Panc1 (cell line): Measurements from ENCODE around the gene COQ10A.

ENCODE experiments used
- CTCF ChIP-seq: fragments of 450-650 bp; IDR thresholded peaks from 2 replicates; pipeline ENCODE4 v1.5.1; 2017; ENCODE audit warnings: mild to moderate bottlenecking
- POLR2AphosphoS5 ChIP-seq: IDR thresholded peaks from 2 replicates; pipeline ENCODE4 v1.6.1; 2012; ENCODE audit warnings: mild to moderate bottlenecking, low read depth, low read length, moderate library complexity
- REST ChIP-seq, 2 experiments: IDR thresholded peaks; 2 replicates each; pipeline ENCODE4 v1.6.1; 2011 to 2012; ENCODE audit warnings: low read depth in 2 of 2, control low read depth in 1 of 2, low read length in 1 of 2, mild to moderate bottlenecking in 1 of 2, moderate library complexity in 1 of 2; ENCODE audit not compliant: insufficient read depth in 1 of 2

GRCh38 chr12:56293795-56294194 lies 27.1 kb downstream of the COQ10A start:
- no peak for TF ChIP-seq CTCF
- no peak for TF ChIP-seq REST (IDR thresholded peaks at IDR 0.05; ENCODE audit: insufficient read depth in 1 of 2, low read depth in 2 of 2, low read length in 1 of 2)
- TF ChIP-seq POLR2AphosphoS5, result no peak
